HG03097 (cell line): ENCODE data around the gene FUCA1.
"Not testable (repeated sequence)": the region's sequence is repeated elsewhere in the genome, so short reads cannot be mapped to it uniquely, and the experiment has no call there.

ENCODE experiments used
- ATAC-seq: cut with Tn5 transposase; IDR thresholded peaks from one replicate; pipeline ENCODE4 v1.9.1; 2021; ENCODE audit not compliant: unreplicated experiment, low FRiP score

FUCA1 gene

DNA sequence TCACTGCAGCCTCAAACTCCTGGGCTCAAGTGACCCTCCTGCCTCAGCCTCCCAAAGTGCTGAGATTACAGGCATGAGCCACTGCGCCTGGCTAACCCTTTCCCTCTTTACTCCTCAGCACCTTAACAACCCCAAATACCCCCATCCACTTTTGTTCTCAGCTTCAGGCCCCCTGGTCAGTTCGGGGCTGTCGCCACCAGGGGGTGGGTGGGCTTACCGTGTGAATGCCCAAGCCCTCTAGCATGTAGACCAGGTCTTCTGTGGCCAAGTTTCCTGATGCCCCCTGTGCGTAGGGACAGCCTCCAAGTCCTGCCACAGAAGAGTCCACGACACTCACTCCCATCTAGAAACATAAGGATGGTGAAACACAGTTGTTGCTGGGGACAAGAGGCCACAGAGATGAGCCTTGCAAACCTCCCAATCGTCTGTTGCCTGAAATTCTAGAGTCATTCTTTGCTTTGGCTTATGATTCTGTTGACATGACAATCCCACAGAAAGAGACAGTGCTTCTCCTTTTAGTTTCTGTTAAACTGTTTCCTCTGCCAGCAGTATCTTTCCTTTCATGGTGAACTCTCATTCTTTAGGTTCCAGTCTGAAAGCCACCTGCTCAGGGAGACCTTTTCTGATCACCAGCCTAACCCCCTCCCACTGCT lies 63.8 kb downstream of the FUCA1 start:
- ATAC-seq = no peak

DNA sequence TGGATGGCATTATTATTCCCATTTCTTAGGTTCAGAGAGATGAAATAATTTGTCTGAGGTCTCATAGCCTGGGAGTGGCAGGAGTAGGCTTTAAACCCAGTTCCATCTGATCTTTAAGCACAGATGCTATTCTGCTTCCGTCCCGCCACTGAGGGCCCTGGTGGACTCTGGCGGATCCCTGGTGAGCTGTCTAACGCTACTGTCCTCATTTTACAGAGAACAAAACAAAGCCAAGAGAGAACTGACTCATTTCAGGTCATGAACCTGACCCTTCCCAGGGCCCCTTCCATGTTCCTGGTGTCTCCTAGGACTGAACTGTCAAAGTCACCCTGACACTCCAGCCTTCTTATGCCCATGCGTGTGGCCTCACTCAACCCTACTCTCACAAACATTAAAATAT lies 64.4 kb downstream of the FUCA1 start:
- ATAC-seq = no peak

DNA sequence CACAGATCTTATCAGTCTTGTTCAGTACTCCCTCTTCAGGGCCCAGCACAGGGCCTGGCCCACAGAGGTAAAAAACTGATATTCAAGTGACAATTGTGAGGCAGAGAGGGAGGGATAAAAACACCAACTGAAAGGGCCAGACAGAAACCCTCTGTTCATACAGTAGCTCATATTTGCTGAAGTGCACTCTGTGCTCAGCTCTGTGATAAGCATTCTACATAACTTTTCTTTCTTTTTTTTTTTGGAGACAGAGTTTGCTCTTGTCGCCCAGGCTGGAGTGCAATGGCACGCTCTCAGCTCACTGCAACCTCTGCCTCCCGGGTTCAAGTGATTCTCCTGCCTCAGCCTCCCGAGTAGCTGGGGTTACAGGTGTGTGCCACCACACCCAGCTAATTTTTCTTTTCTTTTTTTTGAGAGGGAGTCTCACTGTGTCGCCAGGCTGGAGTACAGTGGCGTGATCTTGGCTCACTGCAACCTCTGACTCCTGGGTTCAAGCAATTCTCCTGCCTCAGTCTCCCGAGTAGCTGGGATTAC lies 65.2 kb downstream of the FUCA1 start:
- not testable (repeated sequence) for ATAC-seq

DNA sequence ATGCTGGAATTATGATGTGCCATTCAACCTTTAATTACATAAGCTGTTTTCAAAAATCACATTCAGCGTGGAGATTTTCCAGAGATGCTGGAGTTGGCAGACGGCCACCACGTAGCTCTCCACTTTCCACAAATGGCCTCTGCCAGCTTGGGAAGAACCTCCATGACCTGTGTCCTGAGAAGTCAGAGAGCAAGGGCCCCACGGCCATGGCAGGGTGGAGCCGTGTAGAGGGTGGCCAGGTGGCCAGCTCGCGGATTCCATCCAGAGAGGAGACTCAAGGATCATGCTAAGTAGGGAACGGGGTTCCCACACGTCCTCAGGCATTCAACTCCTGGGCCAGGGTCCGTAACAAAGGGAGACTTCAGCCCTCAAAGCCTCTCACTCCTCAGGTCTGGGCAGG lies 66.2 kb downstream of the FUCA1 start:
- ATAC-seq = no peak

DNA sequence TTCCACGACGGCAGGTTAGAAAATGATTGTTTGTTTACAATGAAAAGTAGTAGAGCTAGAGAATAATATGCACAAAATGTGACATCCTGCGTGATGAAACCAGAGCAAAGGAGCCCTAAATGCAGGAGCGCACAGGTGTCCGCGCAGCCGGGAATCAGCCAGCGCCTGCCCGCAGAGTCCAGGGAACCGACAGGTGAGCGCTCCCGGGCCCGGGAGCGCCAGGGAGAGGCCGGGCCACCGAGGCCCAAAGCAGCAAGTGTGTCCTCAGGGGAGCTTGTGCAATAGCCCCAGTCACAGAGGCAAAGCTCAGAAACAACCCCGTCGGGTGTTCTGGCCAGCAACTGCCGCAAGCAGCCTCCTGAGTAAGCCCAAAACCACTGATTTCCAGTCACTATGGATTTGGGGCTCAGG lies 66.7 kb downstream of the FUCA1 start:
- no peak for ATAC-seq

DNA sequence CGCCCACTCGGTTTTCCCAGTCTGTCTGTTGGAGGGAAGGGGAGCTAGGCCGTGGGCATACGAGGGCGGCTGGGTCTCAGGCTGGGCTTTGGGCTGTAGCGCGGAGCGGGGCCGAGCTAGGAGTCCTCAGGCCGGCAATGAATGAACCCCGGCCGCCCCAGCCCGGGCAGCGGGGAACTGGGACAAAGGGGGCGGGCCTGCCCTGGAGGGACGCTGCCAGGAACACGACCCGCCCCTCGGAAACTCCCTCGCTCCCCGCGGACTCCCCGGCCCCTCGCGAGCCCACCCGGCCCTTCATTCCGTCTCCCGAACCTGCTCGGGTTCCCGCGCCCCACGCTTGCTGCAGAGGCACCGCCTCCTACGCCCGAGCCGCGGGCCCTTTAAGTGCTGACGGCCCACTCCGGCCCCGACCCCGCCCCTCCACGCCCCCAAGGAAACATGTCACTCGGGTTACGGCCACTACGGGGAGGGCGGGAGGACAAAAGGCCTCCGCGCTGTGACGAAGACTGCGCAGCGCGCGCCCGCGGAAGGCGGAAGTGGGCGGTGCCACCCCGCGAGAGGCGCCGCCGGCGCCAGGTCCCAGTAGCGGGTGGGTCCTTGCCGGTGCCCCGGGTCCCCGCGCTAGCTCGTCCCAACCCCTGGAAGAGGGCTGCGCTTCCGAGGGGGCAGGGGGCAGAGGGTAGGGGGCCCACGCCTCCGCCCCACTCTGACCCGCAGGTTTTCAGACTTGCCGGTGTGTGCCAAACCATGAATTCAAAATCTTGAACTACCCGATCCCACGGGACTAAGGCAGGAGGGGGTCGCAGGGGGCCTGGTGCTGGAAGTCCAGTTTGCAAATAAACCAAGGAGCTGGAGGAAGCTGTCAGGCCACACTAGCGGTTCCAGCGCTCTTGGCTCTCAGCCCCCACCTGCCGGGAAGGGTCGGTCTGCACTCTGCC lies 67.4 kb downstream of the FUCA1 start, which contains the start of gene GALE:
Gene GALE (minus strand): TSS at position 355 of the 938 bp plus-strand sequence. CDS start 1,747 bp downstream, outside the sequence.
- peak; percentile 67 for ATAC-seq

DNA sequence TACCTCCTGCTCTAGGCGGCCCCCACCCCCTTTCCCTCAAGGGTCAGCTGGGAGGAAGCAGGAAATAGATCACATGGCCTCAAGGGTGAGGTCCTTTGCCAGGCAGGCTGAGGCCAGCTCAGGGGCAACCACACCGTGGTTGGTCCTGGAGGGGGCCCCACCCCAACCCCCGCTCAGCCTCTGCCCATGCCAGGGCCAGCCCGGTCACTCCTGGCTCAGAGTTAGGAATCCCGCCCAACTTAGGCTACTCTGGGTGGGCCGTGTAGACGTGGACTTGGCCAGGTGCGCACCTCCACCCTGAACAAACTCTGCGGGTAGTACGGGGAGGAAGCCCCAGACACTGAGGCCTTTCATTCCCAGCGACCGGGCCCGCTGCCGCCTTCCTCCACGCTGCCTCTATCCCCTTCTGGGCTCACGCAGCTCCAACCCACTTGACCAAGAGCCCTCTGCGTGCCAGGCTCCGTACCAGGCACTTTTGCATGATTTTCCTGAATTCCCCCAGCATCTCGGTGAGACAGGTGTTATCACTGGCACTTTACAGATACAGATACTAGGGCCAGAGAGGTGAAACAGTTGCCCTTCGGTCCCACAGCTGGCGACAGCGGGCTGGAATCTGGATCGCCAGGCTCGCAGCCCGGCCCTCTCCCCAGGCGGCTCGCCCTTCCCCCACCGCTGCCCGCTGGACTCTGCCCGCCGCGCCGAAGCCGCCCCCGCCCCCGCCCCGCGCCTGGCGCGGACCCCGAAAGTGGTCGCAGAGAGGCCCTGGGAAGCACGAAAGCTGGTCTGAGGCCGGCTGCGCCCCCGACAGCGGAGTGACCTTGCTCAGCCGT lies 68.3 kb downstream of the FUCA1 start:
- peak; percentile 4 for ATAC-seq

DNA sequence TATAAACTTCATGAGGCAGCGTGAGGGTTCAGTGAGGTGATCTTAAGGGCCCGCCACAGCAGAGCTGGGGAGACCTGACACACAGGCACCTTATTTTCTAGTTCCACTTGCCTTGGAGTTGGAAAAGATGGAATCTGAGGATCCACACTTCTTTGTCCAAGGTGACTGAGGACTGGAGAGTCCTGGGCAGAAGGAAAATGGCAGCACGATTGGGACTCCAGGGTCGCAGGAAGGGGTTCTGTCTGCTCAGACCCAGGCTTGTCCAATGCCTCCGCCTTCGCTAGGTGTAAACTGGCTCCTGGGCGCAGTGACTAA lies 68.9 kb downstream of the FUCA1 start:
- ATAC-seq = no peak

DNA sequence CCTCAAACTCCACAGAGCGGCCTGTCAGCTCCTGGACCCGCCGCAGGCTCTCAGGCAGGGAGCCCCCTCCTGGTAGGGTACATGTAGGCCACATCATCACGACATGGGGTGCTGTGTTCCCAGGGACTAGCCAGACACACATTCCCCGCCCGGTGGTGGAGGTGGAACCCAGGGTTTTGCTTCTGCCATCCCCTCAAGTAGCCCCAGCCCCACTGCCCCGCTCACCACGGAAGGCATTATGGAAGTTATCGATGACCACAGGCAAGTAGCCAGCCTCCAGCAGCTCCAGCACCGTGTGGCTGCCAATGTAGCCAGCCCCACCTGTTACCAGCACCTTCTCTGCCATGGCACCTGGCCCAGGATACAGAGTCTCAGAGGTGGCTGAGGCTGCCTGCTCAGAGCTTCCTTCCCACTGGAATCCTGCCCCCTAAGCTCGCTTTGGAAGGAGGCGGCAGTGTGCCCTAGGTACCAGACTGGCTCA lies 69.4 kb downstream of the FUCA1 start:
- no peak for ATAC-seq

DNA sequence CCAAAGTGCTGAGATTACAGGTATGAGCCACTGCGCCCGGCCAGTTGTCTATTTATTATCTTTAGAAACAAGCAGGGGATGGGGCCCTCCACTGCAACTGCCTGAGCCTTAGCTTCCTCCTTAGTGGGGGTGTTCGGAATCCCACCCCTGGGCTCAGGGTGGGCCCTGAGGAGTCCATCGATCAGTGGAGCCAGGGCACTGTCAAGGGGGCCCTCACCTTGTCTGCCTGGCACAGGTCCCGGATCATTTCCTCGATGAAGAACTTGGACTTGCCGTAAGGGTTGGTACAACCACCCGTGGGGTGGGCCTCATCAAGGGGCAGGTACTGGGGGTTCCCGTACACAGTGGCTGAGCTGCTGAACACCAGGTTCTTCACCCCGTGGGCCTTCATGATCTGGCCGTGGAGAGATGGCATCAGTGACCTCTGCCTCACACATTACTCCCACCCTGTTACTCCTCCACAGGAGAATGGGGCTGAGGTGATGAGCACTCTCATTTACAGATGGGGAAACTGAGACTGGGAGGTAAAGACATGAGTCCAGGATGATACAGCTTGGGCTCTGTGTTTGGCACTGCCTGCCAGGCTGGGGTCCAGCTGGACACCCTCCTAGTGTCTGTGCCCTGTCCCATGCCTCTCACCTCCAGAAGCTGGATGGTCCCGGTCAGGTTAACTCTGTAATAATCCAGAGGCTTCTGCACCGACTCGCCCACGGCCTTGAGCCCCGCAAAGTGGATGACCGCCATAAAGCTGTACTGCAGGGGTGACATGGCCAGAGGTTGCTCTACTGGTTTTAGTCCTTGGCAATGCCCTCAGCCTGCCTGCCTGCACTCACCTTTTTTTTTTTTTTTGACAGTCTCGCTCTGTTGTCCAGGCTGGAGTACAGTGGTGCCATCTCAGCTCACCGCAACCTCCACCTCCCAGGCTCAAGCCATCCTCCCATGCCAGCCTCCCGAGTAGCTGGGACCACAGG lies 70.3 kb downstream of the FUCA1 start:
- ATAC-seq = no peak

DNA sequence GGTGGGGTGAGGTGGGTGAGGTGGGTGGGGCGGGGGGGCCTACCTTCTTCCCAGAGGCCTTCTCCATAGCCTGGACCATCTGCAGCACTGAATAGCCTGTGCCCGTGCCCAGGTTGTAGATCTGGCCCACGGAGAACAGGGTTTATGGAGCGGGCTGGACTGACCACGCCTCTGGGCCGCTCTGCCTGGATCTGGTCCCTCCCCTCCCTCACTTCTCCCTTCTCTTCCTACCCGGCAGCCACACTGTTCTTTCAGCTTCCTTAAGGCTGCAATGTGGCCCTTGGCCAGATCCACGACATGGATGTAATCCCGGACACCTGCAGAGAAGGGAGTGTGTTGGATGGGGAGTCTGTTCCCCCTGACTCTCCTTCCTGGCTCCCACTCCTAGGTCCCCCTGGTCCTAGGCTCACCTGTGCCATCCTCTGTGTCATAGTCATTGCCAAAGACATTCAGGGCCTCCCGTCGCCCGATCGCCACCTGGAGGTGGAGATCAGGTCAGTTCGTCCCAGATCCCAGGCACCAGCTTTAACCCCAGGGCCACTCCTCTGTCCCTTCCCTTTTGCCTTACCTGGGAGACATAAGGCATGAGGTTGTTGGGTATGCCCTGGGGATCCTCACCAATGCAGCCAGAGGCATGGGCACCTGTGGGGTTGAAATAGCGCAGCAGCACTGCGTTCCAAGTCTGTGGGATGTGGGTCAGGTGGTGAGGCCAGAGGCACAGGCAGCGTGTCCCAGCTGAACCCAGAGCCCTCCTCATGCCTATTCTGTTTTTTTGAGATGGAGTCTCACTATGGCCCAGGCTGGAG lies 71.4 kb downstream of the FUCA1 start:
- no peak for ATAC-seq

DNA sequence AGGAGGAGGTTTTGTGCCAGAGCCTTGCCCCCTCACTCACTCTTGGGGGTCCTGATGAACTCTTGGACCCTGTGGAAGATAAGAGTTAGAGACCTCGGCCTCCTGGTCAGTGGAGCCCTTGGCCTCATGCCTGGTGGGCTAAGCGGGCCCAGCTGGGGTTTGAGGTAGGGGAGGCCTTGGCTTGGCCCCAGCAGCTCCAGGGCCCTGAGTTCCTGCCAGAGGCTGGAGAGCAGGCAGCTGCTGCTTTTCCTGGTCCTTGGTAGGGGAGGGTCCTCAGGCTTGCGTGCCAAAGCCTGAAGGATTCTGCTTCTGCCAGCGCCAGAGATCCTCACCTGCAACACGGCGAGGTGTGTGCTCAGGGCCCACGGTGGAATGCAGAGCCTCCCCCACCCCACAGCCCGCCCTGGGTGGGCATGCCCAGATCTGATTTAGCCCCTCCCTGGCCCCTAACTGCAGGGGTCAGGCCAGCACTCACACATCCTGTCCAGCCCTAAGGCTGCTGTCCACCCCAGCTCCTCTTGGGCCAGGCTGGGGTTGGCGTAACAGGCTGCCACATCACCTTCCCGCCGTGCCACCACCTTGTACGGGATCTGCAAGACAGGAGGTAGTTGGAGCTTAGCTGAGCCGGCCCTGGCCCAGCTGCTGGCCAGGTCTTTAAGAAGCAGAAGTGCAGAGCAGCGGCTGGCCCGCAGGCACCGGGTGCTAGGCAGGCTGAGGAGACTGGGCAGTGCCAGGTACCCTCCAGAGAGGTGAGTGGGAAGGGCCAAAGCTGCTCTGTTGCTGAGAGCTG lies 72.2 kb downstream of the FUCA1 start:
- no peak for ATAC-seq
